Left kidney (tissue), 8 donors: ENCODE results near the gene PPP1R37. TPM values are rescaled to one million over a fixed set of nuclear protein-coding genes. Genes with fewer than 3 reads are reported as not detected.
A peak's percentile ranks its signal among the peaks of the same experiment; 100 is the strongest.

Experiments
- DNase-seq: peaks from one replicate; pipeline ENCODE4 v3.0.0-alpha.2; 2013
- long read RNA-seq, 8 donors: transcript quantifications; one replicate each; lab custom pipeline, GENCODE V29; 2026
- polyA plus RNA-seq: library from polyadenylated mRNA; unstranded; fragments of 120-200 nt; gene quantifications from one replicate; pipeline ENCODE4 v1.2.1, GENCODE V29; 2013; ENCODE audit not compliant: insufficient read length

The PPP1R37 gene
- 23.6 TPM for polyA plus RNA-seq
- long read RNA-seq, donor 1, transcript PPP1R37-204 (3 exons, 1,719 nt), result major isoform, 5 of 14 reads
- long read RNA-seq, donor 1, partial matches to known transcripts, result 5 of 14 reads
- long read RNA-seq, donor 1, other reads (novel, unspliced or antisense), result 0 of 14 reads
- long read RNA-seq, donor 2, transcript PPP1R37-201 (13 exons, 3,163 nt), result major isoform, 10 of 11 reads
- long read RNA-seq, donor 2, partial matches to known transcripts, result 0 of 11 reads
- long read RNA-seq, donor 2, other reads (novel, unspliced or antisense), result 0 of 11 reads
- long read RNA-seq, donor 3, partial matches to known transcripts, result 0 of 5 reads
- long read RNA-seq, donor 3, other reads (novel, unspliced or antisense), result 0 of 5 reads
- long read RNA-seq, donor 4, result 0 reads
- long read RNA-seq, donor 5, transcript PPP1R37-201 (13 exons, 3,163 nt), result major isoform, 9 of 10 reads
- long read RNA-seq, donor 5, partial matches to known transcripts, result 0 of 10 reads
- long read RNA-seq, donor 5, other reads (novel, unspliced or antisense), result 0 of 10 reads
- long read RNA-seq, donor 6, transcript PPP1R37-201 (13 exons, 3,163 nt), result major isoform, 10 of 16 reads
- long read RNA-seq, donor 6, partial matches to known transcripts, result 5 of 16 reads
- long read RNA-seq, donor 6, other reads (novel, unspliced or antisense), result 0 of 16 reads
- long read RNA-seq, donor 7, transcript PPP1R37-201 (13 exons, 3,163 nt), result major isoform, 8 of 12 reads
- long read RNA-seq, donor 7, partial matches to known transcripts, result 0 of 12 reads
- long read RNA-seq, donor 7, other reads (novel, unspliced or antisense), result 0 of 12 reads
- long read RNA-seq, donor 8, partial matches to known transcripts, result 6 of 6 reads
- long read RNA-seq, donor 8, other reads (novel, unspliced or antisense), result 0 of 6 reads

- peak; percentile 97 for DNase-seq
Measured at GRCh38 chr19:45092747-45093678, at the start of gene PPP1R37. PPP1R37 (plus strand) TSS chr19:45093179; CDS start chr19:45093326, 147 bp downstream.

DNA sequence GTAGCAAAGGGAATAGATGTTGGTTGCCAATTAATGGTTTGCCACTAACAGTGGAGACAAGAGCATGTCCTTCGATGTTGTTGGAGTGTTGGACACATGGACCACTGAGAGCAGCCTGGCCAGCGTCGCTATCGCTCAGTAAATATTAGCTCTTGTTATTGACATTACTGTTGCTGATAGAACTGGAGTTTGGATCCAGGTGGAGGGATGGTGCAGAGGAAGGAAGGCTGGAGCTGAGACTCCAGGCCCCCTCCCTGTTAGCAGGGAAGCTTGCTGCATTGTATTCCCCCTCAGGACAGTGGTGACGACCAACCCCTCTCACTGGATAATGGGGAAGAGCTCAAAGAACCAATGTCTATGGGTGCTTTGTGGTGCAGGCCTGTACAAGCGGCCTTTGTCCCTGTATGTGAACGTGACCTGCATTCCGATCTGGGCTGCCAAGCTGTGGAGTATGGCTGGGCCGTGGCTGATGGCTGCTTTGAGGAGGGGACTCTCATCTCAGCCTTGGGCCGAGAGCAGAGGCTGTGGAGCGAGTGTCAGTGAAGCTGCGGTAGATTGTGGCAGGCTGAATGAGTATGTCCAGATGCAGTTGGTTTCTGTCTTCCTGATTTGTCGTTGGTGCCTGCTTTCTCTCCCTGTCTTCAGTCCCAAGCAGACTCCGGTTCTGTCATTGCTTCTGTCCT is 47.2 kb upstream of the PPP1R37 start:
- no peak for DNase-seq

DNA sequence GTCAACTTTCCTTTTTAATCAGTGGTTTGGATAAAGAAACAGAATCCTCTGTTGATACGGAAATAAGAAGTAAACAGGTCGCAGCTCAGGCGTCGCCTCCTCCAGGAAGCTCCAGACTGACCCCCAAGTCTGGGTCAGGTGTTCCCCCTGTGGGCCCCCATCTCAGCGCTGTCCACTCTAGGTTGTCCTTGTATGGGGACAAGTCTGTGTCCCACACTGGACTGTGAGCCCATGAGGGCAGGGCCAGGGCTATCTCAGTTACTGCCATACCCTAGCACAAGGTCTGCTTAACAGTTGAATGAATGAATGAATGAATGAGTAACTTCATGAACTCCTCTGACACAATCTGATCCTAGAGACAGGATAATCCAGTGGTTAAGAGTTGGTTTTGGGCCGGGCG is 46.6 kb upstream of the PPP1R37 start:
- DNase-seq, result no peak

DNA sequence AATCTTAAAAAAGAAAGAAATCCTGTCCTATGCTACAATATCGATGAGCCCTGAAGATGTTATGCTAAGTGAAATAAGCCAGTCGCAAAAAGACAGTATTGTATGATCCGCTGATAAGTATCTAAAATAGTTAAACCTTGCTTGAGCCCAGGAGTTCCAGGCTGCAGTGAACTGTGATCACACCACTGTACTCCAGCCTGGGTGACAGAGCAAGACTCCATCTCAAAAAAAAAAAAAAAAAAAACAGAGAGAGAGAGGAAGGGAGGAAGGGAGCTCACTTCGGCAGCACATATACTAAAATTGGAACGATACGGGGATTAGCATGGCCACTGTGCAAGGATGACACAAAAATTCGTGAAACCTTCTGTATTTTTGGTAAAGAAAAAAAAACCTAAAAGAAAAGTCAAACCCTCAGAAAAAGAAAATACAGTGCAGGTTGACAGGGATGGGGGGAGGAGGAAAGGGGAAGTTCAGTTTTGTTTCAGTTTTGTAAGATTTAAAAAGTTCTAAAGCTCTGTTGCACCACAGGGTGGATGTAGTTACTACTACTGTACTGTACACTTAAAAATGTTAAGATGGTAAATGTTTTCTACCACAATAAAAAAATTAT is 45.7 kb upstream of the PPP1R37 start:
- no peak for DNase-seq

DNA sequence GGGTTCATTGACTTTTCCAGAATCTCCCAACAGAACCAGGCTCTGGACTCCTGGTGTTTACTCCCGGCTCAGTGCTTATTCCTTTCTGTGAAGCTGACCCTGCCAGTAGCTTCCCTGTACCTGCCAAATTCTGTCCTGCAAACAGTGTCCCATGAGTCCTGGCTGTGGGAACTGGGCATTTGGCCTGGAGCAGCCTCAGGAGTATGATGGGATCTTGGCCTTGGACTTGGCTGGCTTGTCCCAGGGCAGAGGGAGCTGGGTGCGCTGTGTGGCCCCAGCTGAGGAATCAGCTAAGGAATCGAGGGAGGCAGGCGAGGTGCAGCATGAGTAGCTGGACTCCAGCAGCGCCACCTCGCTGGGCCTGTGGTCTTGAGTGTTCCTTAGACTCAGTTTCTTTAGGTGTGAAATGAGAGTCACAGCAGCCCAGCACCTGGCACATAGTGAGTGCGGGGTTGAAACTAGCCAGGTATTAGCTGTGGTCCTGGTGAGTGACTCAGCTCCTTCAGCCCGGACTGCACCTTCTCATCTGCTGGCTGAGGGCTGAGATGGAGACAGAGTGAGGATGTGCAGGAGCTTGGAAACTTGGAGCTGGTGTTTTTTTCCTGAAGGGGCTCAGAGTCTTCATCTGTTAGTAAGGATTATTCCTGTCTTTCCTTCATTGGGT is 43.8 kb upstream of the PPP1R37 start:
- DNase-seq, result no peak

DNA sequence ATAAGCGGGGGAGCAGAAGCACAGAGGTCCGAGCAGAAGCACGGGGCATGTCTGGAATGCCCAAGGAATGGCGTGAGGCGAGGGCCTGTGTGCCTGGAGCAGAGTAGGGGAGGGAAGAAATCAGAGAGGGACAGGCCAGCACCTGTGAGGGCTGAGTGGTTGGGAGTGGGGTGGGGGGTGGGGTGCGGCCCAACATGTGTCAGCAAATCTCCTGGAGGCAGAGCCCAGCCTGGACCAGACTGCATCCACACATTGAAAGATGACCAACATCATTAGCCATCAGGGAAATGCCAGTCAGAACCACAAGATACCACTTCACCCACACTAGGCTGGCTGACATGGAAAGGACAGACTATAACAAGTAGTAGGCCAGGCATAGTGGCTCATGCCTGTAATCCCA is 42.9 kb upstream of the PPP1R37 start:
- DNase-seq, result no peak

DNA sequence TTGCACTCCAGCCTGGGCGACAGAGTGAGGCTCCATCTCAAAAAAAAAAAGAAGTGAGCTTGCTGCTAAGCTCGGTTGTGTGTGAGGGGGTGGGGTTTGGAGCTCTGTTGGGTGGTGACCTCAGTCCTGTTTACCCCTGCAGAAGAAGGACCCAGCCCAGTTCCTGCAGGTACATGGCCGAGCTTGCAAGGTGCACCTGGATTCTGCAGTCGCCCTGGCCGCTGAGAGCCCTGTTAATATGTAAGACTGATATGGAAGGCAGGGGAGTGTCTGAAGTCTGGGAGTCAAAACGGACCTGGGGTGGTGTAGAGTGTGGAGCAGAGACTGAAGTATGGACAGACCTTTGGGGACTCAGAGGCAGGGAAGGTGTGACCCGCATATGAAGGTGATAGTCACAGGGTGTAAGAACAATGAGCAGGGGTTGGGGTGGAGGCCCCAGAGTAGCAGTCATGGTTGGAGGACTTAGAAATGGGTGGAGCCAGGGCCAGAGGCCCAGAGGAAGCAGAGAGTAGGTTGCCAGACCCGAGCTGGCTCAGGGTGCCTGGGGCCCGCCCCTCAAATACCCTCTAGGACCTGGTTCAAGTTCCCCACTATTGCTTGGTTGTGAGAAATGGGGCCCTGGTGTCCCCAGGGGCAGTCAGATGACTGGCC is 40.9 kb upstream of the PPP1R37 start:
- no peak for DNase-seq

GRCh38 chr19:45056831-45057230 is 36.1 kb upstream of the PPP1R37 start:
- DNase-seq, result no peak

DNA sequence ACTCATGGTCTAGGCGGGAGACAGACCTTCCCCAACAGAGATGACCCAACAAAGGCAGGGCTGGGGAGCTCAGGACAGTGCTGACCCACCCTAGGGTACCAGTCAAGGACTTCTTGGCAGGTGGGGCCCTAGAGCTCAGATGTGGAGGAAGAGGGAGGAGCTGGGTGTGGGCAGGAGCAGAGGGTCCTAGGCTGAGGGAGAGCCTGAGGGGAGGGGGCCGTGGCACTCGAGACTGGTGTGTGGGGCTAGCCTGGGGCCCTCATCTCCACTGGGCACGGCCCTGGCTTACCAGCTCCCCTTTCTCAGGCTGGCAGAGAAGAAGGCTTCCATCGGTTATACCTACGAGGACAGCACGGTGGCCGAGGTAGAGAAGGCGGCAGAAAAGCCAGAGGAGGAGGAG is 35.5 kb upstream of the PPP1R37 start:
- no peak for DNase-seq

- no peak for DNase-seq
Measured at GRCh38 chr19:45058622-45059159, 34.3 kb upstream of the PPP1R37 start.

DNA sequence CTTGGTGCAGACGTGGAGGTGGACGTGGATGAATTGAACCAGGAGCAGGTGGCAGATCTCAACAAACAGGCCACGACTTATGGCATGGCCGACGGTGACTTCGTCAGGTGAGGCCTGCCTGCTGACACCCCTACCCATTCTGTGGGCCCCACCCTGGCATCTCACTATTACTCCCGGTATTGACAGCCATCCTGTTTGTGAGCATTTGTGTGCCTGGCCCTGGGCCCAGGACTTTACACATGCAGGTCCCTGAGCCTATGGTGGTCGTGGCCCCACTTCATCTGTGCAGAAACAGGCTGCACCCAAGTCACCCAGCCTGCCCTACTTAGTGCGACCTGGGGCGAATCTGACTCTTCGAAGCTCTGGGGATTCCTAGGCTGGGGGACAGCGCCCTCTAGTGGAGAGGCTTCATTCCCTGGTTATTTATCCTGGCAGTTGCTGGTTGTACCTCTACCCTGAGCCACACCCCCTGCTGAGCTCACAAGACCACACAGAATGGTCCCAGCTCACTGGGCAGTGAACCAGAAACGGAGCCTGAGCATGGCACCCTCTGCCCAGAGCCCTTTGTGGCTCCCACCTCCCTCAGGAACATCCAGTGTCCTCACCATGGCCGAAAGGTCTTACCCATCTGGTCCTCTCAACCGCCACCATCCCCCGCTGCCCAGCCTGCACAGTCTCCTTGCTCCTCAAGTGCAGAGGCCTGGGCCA is 33.6 kb upstream of the PPP1R37 start:
- DNase-seq, result peak; percentile 46

DNA sequence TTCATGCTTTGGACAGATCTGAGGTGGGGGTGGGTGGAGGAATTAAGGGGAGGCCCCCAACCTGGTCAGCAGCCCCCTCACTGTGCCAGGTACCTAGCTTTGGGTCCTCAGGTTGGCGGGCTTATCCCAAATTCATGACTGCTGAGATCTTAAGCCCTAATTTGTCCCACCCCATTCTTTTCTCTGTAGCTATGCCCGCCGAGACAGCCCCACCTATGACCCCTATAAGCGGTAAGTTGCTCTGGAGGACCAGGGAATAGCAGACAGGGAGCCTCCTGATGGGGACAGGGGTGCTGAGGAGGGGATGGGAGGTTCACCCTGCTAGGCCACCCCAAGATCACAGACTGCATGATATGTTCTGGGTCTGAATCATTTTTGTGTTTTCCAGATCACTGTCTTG is 31.0 kb upstream of the PPP1R37 start:
- DNase-seq, result no peak

GRCh38 chr19:45063851-45064801 is 28.9 kb upstream of the PPP1R37 start:
- no peak for DNase-seq

DNA sequence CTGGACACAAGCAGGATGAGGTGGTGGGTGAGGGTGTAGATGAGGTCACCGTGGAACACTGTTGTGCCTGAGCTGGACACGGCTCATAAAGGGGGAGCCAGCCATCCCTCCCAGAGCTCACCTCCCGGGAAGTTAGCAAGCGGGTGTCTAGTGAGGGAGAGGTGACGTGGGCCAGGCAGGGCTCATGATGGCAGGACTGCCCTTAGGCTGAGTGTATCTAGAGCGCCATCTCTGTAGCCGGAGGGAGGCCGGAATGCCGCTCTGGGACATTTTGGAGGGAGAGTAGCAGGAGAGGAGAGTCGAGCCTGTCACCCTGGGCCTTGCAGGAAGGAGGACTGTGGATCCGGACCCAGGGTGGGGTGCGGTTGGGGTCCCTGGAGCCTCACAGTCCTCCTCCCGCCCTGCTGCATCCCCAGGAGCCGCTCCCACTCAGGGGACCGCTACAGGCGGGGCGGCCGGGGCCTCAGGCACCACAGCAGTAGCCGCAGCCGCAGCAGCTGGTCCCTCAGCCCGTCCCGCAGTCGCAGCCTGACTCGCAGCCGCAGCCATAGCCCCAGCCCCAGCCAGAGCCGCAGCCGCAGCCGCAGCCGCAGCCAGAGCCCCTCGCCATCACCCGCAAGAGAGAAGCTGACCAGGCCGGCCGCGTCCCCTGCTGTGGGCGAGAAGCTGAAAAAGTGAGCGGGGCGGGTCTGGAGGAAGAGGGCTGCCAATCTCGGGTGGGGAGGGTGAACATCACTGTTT is 25.9 kb upstream of the PPP1R37 start:
- no peak for DNase-seq

GRCh38 chr19:45068041-45068440 is 24.9 kb upstream of the PPP1R37 start:
- DNase-seq, result no peak

DNA sequence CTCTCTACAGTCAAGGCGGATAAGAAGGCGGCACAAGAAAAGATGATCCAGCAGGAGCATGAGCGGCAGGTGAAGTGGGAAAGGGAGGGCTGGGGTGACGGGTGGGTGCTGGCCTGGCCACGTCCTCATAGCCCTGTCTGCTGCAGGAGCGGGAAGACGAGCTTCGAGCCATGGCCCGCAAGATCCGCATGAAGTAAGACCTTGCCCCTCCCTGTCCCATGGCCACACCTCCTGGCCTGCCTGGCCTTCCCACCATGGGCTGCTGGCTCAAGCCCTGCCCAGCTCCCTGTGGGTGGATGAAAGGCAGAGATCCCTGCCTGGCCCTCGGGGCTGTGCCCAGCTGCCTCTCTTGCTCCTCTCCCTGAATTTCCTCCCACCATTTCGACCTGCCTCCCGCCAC is 23.9 kb upstream of the PPP1R37 start:
- no peak for DNase-seq

GRCh38 chr19:45070214-45070613 is 22.8 kb upstream of the PPP1R37 start:
- DNase-seq, result no peak
